ENCODE results near the gene PLD5.
"Not testable (repeated sequence)": the region's sequence is repeated elsewhere in the genome, so short reads cannot be mapped to it uniquely, and the experiment has no call there.

The PLD5 gene

DNA sequence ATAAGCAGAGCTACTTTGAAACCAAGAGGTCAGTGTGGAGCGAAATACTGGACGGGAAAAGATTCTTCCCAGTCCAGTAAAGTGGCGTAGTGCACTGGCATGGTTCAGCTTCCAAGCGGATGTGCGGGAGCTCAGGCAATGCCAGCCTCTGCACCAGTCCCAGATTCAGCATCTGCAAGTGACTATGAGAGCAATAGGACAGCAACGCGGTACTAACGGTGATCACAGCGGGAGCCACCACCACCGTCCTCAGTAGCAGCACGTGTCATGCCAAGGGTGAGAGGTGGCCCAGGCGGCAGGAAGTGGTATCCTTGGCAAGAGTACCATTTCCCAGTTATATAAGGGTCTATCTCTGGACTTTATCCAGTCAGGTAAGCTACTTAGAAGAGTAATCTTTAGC is 17.8 kb downstream of the PLD5 start:
- no peak overlapping the region for H3K27ac ChIP-seq (ENCODE audit: low read depth, low read length)
- H3K4me1 ChIP-seq (ENCODE audit: control insufficient read depth in 5 of 5, insufficient read depth in 5 of 5, low read length in 5 of 5), result no peaks in the 10 kb centered on the region

DNA sequence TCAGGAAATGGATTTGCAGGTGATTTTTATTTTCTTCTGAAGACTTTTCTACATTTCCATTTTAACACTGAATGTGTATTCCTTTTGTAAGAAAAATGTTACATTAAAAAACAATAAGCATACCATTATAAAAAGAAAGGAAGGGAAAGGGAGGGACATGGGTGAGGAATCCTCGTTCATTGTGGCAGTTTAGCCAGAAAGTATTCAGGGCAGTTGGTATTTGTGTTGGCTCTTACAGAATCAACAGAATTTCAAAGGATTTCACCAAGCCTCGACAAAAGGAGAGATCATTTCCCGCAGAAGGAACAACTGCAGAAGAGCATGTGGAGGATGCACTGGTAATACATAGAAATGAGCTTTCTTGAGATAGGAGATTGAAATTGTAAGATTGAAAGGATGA is 35.0 kb downstream of the PLD5 start:
- H3K4me3 ChIP-seq (ENCODE audit: low read depth in 1 of 5, low read length in 5 of 5), result no peak overlapping the region
- H3K27me3 ChIP-seq (ENCODE audit: control insufficient read depth in 5 of 5, insufficient read depth in 4 of 5, low read length in 5 of 5), result peaks cover 0 to 3% (median 0%) of the 10 kb centered on the region in 5 donors
- no peaks in the 10 kb centered on the region for H3K9me3 ChIP-seq (ENCODE audit: control insufficient read depth in 5 of 5, low read length in 5 of 5)
- no peak overlapping the region for H3K27ac ChIP-seq (ENCODE audit: low read depth, low read length)
- no peaks in the 10 kb centered on the region for H3K36me3 ChIP-seq (ENCODE audit: control insufficient read depth in 5 of 5, insufficient read depth in 5 of 5, low read length in 5 of 5)
- no peaks in the 10 kb centered on the region for H3K4me1 ChIP-seq (ENCODE audit: control insufficient read depth in 5 of 5, insufficient read depth in 5 of 5, low read length in 5 of 5)
- no peak overlapping the region for H3K9ac ChIP-seq (ENCODE audit: low read length in 5 of 5)

More for the DNA sequence above, 17.8 kb downstream of the PLD5 start:
- H3K9ac ChIP-seq (ENCODE audit: low read length in 5 of 5), result no peak overlapping the region
- H3K27me3 ChIP-seq (ENCODE audit: control insufficient read depth in 5 of 5, insufficient read depth in 4 of 5, low read length in 5 of 5), result no peaks in the 10 kb centered on the region
- H3K9me3 ChIP-seq (ENCODE audit: control insufficient read depth in 5 of 5, low read length in 5 of 5), result no peaks in the 10 kb centered on the region
- no peak overlapping the region for H3K4me3 ChIP-seq (ENCODE audit: low read depth in 1 of 5, low read length in 5 of 5)
- no peaks in the 10 kb centered on the region for H3K36me3 ChIP-seq (ENCODE audit: control insufficient read depth in 5 of 5, insufficient read depth in 5 of 5, low read length in 5 of 5)

DNA sequence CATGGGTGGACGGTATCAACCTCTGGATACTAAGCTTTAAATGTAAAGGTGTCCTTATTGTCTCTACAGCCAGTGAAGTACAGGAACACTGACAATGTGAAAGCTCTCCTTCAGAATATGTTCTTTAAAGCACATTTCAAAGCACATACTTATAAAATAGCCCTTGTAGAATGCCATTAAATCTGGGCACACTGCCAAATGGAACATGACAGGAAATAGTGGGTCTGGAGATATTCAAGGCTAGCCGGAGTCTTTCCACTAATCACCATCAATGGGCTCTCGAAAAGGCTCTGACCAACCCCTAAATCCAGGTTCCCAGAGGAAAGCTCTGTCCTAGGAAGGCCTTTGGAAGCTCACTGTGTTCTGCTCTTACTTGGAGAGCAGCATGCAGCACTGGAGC is 46.6 kb downstream of the PLD5 start:
- H3K27ac ChIP-seq (ENCODE audit: low read depth, low read length), result no peak overlapping the region
- no peak overlapping the region for H3K9ac ChIP-seq (ENCODE audit: low read length in 5 of 5)
- H3K27me3 ChIP-seq (ENCODE audit: control insufficient read depth in 5 of 5, insufficient read depth in 4 of 5, low read length in 5 of 5), result no peaks in the 10 kb centered on the region
- H3K9me3 ChIP-seq (ENCODE audit: control insufficient read depth in 5 of 5, low read length in 5 of 5), result peaks cover 0 to 6% (median 3%) of the 10 kb centered on the region in 5 donors
- no peaks in the 10 kb centered on the region for H3K4me1 ChIP-seq (ENCODE audit: control insufficient read depth in 5 of 5, insufficient read depth in 5 of 5, low read length in 5 of 5)
- H3K36me3 ChIP-seq (ENCODE audit: control insufficient read depth in 5 of 5, insufficient read depth in 5 of 5, low read length in 5 of 5), result no peaks in the 10 kb centered on the region
- no peak overlapping the region for H3K4me3 ChIP-seq (ENCODE audit: low read depth in 1 of 5, low read length in 5 of 5)

DNA sequence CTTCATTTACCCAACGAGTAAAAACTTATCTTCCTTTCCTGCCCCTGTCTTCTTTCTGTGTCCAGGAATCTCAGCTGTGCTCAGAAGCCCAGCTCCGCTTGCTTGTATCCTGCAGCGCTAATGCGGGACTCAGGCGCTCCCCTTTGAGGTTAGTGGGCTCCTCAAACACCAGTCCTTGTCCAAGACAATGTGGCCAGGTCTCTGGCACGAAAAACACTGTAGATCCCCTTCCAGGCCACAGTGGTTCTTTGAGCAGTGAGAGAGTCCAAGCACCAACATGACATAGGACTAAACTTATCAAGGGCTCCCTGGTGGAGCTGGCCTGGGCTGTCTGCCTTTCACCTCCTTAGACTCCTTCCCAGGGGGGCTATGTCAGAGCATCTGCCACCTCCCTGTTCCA is 53.7 kb downstream of the PLD5 start:
- H3K9me3 ChIP-seq (ENCODE audit: control insufficient read depth in 5 of 5, low read length in 5 of 5), result peaks cover 0 to 4% (median 2%) of the 10 kb centered on the region in 5 donors
- peaks cover 0 to 5% (median 0%) of the 10 kb centered on the region in 5 donors for H3K27me3 ChIP-seq (ENCODE audit: control insufficient read depth in 5 of 5, insufficient read depth in 4 of 5, low read length in 5 of 5)
- H3K9ac ChIP-seq (ENCODE audit: low read length in 5 of 5), result no peak overlapping the region
- no peaks in the 10 kb centered on the region for H3K36me3 ChIP-seq (ENCODE audit: control insufficient read depth in 5 of 5, insufficient read depth in 5 of 5, low read length in 5 of 5)
- no peak overlapping the region for H3K4me3 ChIP-seq (ENCODE audit: low read depth in 1 of 5, low read length in 5 of 5)
- H3K4me1 ChIP-seq (ENCODE audit: control insufficient read depth in 5 of 5, insufficient read depth in 5 of 5, low read length in 5 of 5), result no peaks in the 10 kb centered on the region
- H3K27ac ChIP-seq (ENCODE audit: low read depth, low read length), result no peak overlapping the region

DNA sequence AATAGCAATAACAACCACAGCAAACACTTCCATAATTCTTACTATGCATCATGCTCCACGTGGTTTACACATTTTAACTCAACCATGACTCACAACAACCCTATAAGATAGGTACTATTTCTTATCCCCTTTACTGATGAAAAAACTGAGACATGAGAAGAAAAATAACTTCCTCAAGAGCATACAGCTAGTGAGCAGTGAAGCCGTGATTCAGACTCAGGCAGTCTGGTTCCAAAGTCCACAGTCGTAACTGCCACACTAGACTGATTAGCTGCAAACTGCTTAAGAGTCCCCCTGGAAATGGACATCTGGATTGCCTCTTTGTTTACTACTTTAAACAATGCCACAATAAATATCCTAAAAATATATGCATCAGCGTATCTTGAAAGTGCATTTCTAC is 55.7 kb downstream of the PLD5 start:
- Histone ChIP-seq H3K36me3 (ENCODE audit: control insufficient read depth in 5 of 5, insufficient read depth in 5 of 5, low read length in 5 of 5) (no peaks in the 10 kb centered on the region), H3K27me3 (ENCODE audit: control insufficient read depth in 5 of 5, insufficient read depth in 4 of 5, low read length in 5 of 5) (peaks cover 0 to 5% (median 0%) of the 10 kb centered on the region in 5 donors), H3K4me1 (ENCODE audit: control insufficient read depth in 5 of 5, insufficient read depth in 5 of 5, low read length in 5 of 5) (no peaks in the 10 kb centered on the region), H3K9me3 (ENCODE audit: control insufficient read depth in 5 of 5, low read length in 5 of 5) (no peaks in the 10 kb centered on the region), H3K27ac (ENCODE audit: low read depth, low read length) (no peak overlapping the region), H3K4me3 (ENCODE audit: low read depth in 1 of 5, low read length in 5 of 5) (no peak overlapping the region), H3K9ac (ENCODE audit: low read length in 5 of 5) (no peak overlapping the region)

DNA sequence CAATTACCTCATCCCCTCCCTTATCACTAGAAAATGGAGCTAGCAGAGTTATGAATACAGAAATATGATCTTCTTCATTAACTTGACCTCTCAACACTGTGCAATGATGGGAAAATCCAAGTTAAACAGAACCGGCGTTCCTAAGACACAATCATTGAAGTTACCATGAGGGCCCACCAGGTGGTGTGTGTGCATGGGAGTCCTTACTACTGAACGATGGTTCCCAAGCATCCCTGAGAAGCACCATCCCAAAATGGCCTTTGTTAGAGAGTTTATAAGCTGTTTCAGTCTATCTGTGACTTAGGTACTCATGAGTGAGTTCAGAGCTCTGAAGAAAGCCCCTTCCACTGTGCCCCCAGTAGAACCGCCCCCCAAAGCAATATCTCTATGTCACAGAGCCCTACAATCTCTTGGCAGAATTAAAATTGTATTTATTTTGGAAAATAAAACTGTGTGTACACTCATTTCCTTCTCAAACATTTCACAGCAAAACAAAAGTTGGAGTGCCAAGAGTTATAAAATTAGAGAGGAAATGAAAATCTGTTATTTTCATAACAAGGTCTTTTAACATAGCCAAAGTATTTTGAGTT is 56.8 kb downstream of the PLD5 start:
- peaks cover 0 to 8% (median 0%) of the 10 kb centered on the region in 5 donors for H3K27me3 ChIP-seq (ENCODE audit: control insufficient read depth in 5 of 5, insufficient read depth in 4 of 5, low read length in 5 of 5)
- no peaks in the 10 kb centered on the region for H3K36me3 ChIP-seq (ENCODE audit: control insufficient read depth in 5 of 5, insufficient read depth in 5 of 5, low read length in 5 of 5)
- H3K4me1 ChIP-seq (ENCODE audit: control insufficient read depth in 5 of 5, insufficient read depth in 5 of 5, low read length in 5 of 5), result no peaks in the 10 kb centered on the region
- no peaks in the 10 kb centered on the region for H3K9me3 ChIP-seq (ENCODE audit: control insufficient read depth in 5 of 5, low read length in 5 of 5)
- H3K9ac ChIP-seq (ENCODE audit: low read length in 5 of 5), result no peak overlapping the region
- no peak overlapping the region for H3K27ac ChIP-seq (ENCODE audit: low read depth, low read length)
- H3K4me3 ChIP-seq (ENCODE audit: low read depth in 1 of 5, low read length in 5 of 5), result no peak overlapping the region

DNA sequence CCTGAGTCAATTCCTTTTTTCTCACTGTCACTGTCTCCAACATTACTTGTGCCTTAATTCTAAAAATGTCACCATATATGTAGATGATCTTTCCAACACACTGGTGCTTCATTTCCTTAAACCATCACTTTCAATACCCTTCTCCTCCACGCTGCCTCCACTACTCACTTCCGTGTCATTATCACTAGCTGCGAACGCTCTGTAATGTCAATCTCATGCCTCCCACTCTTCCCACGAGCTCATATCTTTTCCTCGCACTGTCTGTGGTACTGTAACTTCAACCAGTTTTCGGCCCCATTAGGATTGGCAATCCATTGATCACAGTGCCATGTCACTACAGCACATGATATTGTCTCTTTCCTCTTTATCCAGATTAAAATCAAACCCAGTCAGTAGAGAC is 61.6 kb downstream of the PLD5 start:
- Histone ChIP-seq H3K9me3 (ENCODE audit: control insufficient read depth in 5 of 5, low read length in 5 of 5) (no peaks in the 10 kb centered on the region), H3K27me3 (ENCODE audit: control insufficient read depth in 5 of 5, insufficient read depth in 4 of 5, low read length in 5 of 5) (peaks cover 0 to 3% (median 0%) of the 10 kb centered on the region in 5 donors), H3K27ac (ENCODE audit: low read depth, low read length) (no peak overlapping the region), H3K9ac (ENCODE audit: low read length in 5 of 5) (no peak overlapping the region), H3K4me1 (ENCODE audit: control insufficient read depth in 5 of 5, insufficient read depth in 5 of 5, low read length in 5 of 5) (no peaks in the 10 kb centered on the region), H3K4me3 (ENCODE audit: low read depth in 1 of 5, low read length in 5 of 5) (no peak overlapping the region), H3K36me3 (ENCODE audit: control insufficient read depth in 5 of 5, insufficient read depth in 5 of 5, low read length in 5 of 5) (no peaks in the 10 kb centered on the region)

DNA sequence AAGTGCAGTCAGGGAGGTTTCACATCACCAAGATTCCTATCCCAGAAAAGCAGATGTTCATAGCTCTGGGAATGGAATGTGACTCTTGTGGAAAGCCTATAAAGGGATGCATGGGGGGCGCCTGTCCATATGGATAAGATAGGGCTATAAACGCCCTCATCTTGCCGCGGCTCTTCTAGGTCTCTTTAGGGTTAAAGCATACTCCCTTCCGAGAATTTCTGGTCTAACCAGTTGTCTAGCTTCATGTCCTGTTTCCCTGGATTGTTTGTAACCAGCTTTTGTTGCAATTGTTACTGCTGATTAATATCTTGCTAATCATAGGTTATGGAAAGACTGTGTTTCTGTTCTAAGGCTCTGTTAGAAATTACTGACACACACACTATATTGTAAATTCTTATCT is 64.8 kb downstream of the PLD5 start:
- not testable (repeated sequence) for H3K27ac ChIP-seq (ENCODE audit: low read depth, low read length); H3K4me1 ChIP-seq (ENCODE audit: control insufficient read depth in 5 of 5, insufficient read depth in 5 of 5, low read length in 5 of 5); H3K36me3 ChIP-seq (ENCODE audit: control insufficient read depth in 5 of 5, insufficient read depth in 5 of 5, low read length in 5 of 5); H3K4me3 ChIP-seq (ENCODE audit: low read depth in 1 of 5, low read length in 5 of 5); H3K9ac ChIP-seq (ENCODE audit: low read length in 5 of 5); H3K9me3 ChIP-seq (ENCODE audit: control insufficient read depth in 5 of 5, low read length in 5 of 5)
- H3K27me3 ChIP-seq (ENCODE audit: control insufficient read depth in 5 of 5, insufficient read depth in 4 of 5, low read length in 5 of 5), result peaks cover 0 to 11% (median 3%) of the 10 kb centered on the region in 5 donors

DNA sequence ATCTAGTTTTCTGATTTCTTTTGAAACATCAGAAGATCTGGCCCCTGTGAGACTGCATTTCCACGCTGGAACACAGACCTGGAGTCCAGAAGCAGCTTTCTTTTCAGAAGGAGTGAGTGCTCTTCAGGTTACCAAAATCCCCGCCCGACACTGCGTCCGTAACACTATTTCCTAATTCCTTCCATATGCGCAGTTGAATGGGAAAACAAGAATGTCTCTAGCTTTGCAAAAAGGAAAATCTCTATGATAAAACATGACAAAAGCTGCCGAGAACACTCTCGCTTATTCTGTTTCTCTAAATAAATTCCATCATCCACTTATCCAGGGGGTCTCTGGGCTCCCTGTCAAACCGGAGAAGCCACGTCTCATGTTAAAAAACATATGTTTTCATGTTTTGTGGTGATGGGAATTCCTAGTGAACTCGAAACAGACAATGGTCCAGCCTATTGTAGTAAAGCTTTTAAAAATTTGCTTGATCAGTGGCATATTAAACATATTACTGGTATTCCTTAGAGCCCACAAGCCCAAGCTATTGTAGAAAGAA is 67.7 kb downstream of the PLD5 start:
- Histone ChIP-seq H3K36me3 (ENCODE audit: control insufficient read depth in 5 of 5, insufficient read depth in 5 of 5, low read length in 5 of 5) (no peaks in the 10 kb centered on the region), H3K4me3 (ENCODE audit: low read depth in 1 of 5, low read length in 5 of 5) (no peak overlapping the region), H3K27ac (ENCODE audit: low read depth, low read length) (no peak overlapping the region), H3K27me3 (ENCODE audit: control insufficient read depth in 5 of 5, insufficient read depth in 4 of 5, low read length in 5 of 5) (peaks cover 0 to 11% (median 3%) of the 10 kb centered on the region in 5 donors), H3K9ac (ENCODE audit: low read length in 5 of 5) (no peak overlapping the region), H3K4me1 (ENCODE audit: control insufficient read depth in 5 of 5, insufficient read depth in 5 of 5, low read length in 5 of 5) (no peaks in the 10 kb centered on the region), H3K9me3 (ENCODE audit: control insufficient read depth in 5 of 5, low read length in 5 of 5) (no peaks in the 10 kb centered on the region)

DNA sequence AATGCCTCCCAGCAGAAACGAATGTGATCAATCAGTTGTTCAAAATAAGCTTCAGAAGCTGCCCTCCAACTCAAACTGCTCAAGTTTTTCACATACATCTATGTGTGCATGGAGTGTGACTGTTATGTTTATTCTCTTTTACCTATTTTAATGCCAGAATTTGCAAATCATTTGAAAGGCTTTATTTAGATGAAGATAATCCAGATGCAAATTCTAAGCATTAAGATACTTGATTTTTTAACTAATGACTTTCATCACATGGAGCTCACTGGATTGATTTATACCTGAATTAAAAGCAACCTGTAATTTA is 69.5 kb downstream of the PLD5 start:
- peaks cover 0 to 13% (median 3%) of the 10 kb centered on the region in 5 donors for H3K27me3 ChIP-seq (ENCODE audit: control insufficient read depth in 5 of 5, insufficient read depth in 4 of 5, low read length in 5 of 5)
- H3K9me3 ChIP-seq (ENCODE audit: control insufficient read depth in 5 of 5, low read length in 5 of 5), result no peaks in the 10 kb centered on the region
- H3K4me3 ChIP-seq (ENCODE audit: low read depth in 1 of 5, low read length in 5 of 5), result no peak overlapping the region
- no peak overlapping the region for H3K27ac ChIP-seq (ENCODE audit: low read depth, low read length)
- no peaks in the 10 kb centered on the region for H3K36me3 ChIP-seq (ENCODE audit: control insufficient read depth in 5 of 5, insufficient read depth in 5 of 5, low read length in 5 of 5)
- no peaks in the 10 kb centered on the region for H3K4me1 ChIP-seq (ENCODE audit: control insufficient read depth in 5 of 5, insufficient read depth in 5 of 5, low read length in 5 of 5)
- no peak overlapping the region for H3K9ac ChIP-seq (ENCODE audit: low read length in 5 of 5)
